NCI-H1436 (cell line): ENCODE data around the gene GJA5.

Experiments
- DNase-seq: peaks from one replicate; lab custom pipeline; 2025; lab: John Stamatoyannopoulos, UW

Gene GJA5

GRCh38 chr1:147729315-147729714, 31.1 kb downstream of the GJA5 start:
- DNase-seq = no peak

GRCh38 chr1:147726168-147726567, 34.2 kb downstream of the GJA5 start:
- no peak for DNase-seq

- no peak for DNase-seq
These were observed 34.7 kb downstream of the GJA5 start for GRCh38 chr1:147725685-147726084.

- peak; percentile 2 for DNase-seq
These were observed 36.6 kb downstream of the GJA5 start for GRCh38 chr1:147723691-147724323.

GRCh38 chr1:147722124-147722523, 38.3 kb downstream of the GJA5 start:
- DNase-seq = no peak

- no peak for DNase-seq
These were observed 38.7 kb downstream of the GJA5 start for GRCh38 chr1:147721716-147722115.

GRCh38 chr1:147720557-147720956, 39.8 kb downstream of the GJA5 start:
- DNase-seq = no peak

- DNase-seq = no peak
These were observed 40.6 kb downstream of the GJA5 start for GRCh38 chr1:147719711-147720225.

GRCh38 chr1:147719029-147719698, 41.2 kb downstream of the GJA5 start:
- DNase-seq = no peak

- no peak for DNase-seq
These were observed 42.7 kb downstream of the GJA5 start for GRCh38 chr1:147717706-147718097.

- no peak for DNase-seq
These were observed 43.2 kb downstream of the GJA5 start for GRCh38 chr1:147717051-147717705.

- DNase-seq = no peak
These were observed 47.8 kb downstream of the GJA5 start for GRCh38 chr1:147712605-147713004.
